Activated T-helper 2 cell treated with anti-CD3 and anti-CD28 coated beads, Interferon-gamma antibody, Interleukin-2, Interleukin-4, amounts not matched to agents 10 μg/mL and 5 μg/mL and 100 μg/mL, durations not matched to agents 14 hours and 24 hours and 36 hours (primary cell): ENCODE measurements around the gene RPN2. TPM values are rescaled to one million over a fixed set of nuclear protein-coding genes. Genes with fewer than 3 reads are reported as not detected.

Experiments
- DNase-seq: peaks from one replicate; pipeline ENCODE4 v3.0.0; 2021; ENCODE audit warnings: low spot score
- H3K27ac Mint-ChIP-seq: one replicate; pipeline ENCODE4 v1.8.0; 2021; ENCODE audit warnings: mixed read lengths
- H3K27me3 Mint-ChIP-seq: one replicate; pipeline ENCODE4 v1.8.0; 2021; ENCODE audit warnings: low read depth, mixed read lengths
- H3K36me3 Mint-ChIP-seq: one replicate; pipeline ENCODE4 v1.8.0; 2021; ENCODE audit warnings: low read depth, mixed read lengths
- H3K4me1 Mint-ChIP-seq: one replicate; pipeline ENCODE4 v1.8.0; 2021; ENCODE audit warnings: low read depth, mixed read lengths
- H3K4me3 Mint-ChIP-seq: one replicate; pipeline ENCODE4 v1.8.0; 2021; ENCODE audit warnings: low read depth, mild to moderate bottlenecking, moderate library complexity, mixed read lengths
- H3K9me3 Mint-ChIP-seq: one replicate; pipeline ENCODE4 v1.8.0; 2021; ENCODE audit warnings: mixed read lengths
- intact Hi-C: fragments of 100-400 bp; cut with micrococcal nuclease; formaldehyde crosslinking; loops from one replicate; pipeline ENCODE4 v1.15.1; 2023
- total RNA-seq: library from RNA; stranded (reverse); gene quantifications from 2 replicates; pipeline ENCODE4 v1.2.3, GENCODE V29; 2022

The RPN2 gene
- total RNA-seq, 1 donor from 2014 or later: 229 TPM

DNA sequence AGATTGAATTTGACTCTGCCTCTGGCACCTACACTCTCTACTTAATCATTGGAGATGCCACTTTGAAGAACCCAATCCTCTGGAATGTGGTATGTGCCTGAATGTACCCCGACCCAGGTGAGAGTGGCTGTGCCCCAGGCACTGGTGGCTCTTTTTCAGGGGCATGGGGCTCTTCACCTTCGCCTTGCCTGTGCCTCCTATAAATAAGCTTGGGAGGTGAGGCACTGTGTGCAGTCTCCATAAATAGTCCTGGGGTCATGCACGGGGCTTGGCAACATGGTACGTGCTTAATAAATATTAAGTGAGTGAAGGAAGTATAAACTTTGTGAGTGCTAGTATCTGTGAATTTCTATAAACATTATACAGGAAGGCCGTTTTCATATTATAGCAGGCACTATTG lies 49.5 kb downstream of the RPN2 start:
- H3K27me3 Mint-ChIP-seq: no peaks in the 10 kb centered on the region
- peaks cover 93% of the 10 kb centered on the region for H3K36me3 Mint-ChIP-seq
- no peaks in the 10 kb centered on the region for H3K9me3 Mint-ChIP-seq
- peaks cover 3% of the 10 kb centered on the region for H3K4me1 Mint-ChIP-seq
- intact Hi-C loops: no loop called here
- H3K4me3 Mint-ChIP-seq: no peak overlapping the region
- DNase-seq: no peak
- no peak overlapping the region for H3K27ac Mint-ChIP-seq

DNA sequence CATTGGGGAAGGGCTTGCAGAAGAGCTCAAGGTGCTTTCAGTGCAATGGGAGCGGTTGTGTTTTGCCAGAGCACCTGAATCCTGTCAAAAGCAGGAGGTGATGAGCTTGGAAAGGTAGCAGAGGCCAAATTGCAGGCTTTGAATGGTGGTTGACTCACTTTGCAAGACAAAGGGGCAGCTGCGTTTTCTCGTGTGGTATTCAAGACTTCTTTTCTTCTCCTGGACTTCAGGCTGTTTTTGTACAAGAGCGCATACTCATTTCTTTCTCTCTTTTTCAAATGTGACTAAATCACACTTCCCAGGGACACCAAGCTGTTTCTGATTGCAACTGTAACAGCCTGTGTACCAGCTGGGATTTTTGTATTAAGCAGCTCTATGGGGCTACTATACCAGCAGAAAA lies 50.2 kb downstream of the RPN2 start:
- Mint-ChIP-seq H3K9me3 (no peaks in the 10 kb centered on the region), H3K4me1 (peaks cover 3% of the 10 kb centered on the region), H3K27ac (no peak overlapping the region), H3K4me3 (no peak overlapping the region), H3K27me3 (no peaks in the 10 kb centered on the region), H3K36me3 (peaks cover 93% of the 10 kb centered on the region)
- no peak for DNase-seq
- intact Hi-C loops: no loop called here

DNA sequence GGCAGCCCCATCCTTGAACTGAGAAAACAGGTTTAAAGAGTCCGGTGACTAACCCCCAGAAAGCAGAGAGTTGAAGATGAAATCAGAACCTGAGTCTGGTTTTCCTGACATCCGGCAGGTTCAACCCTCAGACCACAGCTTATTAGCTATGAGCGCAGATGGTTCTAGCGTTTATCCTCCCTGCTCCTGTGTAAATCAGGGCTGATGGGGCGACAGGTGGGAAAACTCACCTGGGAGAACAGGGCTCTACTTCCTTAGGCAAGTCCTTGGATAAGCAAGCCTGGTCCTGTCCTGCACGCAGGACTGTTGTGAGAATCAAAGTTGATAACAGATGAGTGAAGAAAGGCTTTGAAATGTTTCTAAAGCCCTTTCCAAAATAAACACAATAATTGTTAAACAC lies 51.1 kb downstream of the RPN2 start:
- Mint-ChIP-seq H3K27ac (no peak overlapping the region), H3K27me3 (no peaks in the 10 kb centered on the region), H3K36me3 (peaks cover 93% of the 10 kb centered on the region), H3K4me1 (peaks cover 3% of the 10 kb centered on the region), H3K4me3 (no peak overlapping the region), H3K9me3 (no peaks in the 10 kb centered on the region)
- intact Hi-C loops: no loop called here
- no peak for DNase-seq

DNA sequence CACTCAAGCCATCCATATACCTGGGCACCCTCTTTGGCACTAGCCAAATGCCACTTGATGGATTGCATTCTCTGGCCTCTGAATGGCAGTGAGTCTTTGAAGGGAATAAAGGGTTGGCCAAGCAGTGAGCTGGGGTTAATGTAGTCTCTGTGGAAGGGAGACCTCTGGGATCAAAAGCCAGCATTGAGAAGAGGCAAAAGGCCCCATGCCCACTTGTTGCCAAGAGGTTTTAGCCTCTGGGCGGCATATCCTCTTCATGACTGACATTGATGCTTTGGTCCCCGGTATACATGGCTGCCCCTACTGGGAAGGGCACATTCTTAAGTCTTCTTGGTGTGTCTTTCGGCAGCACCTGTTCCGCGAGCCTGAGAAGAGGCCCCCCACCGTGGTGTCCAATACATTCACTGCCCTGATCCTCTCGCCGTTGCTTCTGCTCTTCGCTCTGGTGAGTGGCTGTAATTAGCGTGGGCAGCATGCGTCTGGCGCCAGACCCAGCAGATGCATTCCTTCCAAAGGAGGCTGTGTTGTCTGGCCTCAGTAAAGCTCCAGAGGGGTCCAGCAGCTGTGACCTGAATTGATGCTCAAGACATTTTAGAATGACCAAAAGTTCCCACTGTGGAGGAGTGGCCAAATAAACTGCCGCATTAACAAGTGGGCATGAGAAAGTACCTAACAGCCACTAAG lies 53.0 kb downstream of the RPN2 start:
- H3K9me3 Mint-ChIP-seq: no peaks in the 10 kb centered on the region
- intact Hi-C loops: no loop called here
- no peak overlapping the region for H3K27ac Mint-ChIP-seq
- H3K27me3 Mint-ChIP-seq: no peaks in the 10 kb centered on the region
- H3K36me3 Mint-ChIP-seq: peaks cover 92% of the 10 kb centered on the region
- H3K4me3 Mint-ChIP-seq: no peak overlapping the region
- no peak for DNase-seq
- H3K4me1 Mint-ChIP-seq: peaks cover 3% of the 10 kb centered on the region

DNA sequence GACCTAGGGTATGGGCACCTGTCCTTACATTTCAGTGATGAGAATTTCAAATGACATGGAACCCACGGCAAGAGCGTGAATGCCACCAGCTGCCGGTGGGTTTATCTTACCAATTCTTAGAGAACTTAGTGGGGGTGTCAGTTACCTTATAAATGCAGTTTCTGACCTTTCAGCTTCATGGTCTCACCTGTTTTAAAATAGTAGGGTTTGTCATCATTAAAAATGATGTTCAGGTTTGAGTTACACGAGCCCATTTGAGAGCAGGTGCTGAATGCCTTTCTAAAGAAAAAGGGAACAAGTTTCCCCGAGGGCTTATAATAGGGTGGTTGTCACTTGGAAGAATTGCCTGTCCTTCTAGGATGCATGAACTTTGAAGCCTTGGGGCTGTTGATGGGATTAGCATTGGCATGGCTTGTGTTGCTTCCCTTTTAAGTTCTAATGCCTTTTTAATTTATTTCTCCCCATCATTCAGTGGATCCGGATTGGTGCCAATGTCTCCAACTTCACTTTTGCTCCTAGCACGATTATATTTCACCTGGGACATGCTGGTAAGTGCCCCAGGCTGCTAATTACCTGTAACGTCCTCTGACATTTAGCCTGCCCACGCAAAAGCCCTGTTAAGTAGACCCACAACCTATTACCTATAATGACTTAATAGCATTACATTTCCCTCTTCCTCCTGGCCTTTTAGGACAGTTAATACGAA lies 54.6 kb downstream of the RPN2 start:
- Mint-ChIP-seq H3K27ac (no peak overlapping the region), H3K4me3 (no peak overlapping the region), H3K9me3 (no peaks in the 10 kb centered on the region), H3K36me3 (peaks cover 86% of the 10 kb centered on the region), H3K4me1 (peaks cover 3% of the 10 kb centered on the region), H3K27me3 (no peaks in the 10 kb centered on the region)
- DNase-seq: no peak
- intact Hi-C loops: no loop called here

DNA sequence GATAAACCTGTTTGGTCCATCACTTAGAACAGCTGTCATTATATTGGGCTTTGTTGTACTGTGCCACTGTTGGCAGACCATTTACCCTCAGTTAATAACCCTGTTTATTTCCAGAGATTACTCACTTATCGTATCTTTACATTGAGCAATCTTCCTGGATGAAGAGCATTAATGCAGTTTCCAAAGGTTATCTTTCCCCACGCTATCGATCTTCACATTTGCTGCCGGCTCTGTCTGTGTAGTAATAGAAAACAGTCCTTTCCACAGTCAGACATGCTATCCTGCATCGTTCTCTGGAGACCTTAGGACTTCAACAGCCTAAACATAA lies 55.1 kb downstream of the RPN2 start:
- Mint-ChIP-seq H3K4me1 (peaks cover under 1% of the 10 kb centered on the region), H3K36me3 (peaks cover 86% of the 10 kb centered on the region), H3K9me3 (no peaks in the 10 kb centered on the region), H3K4me3 (no peak overlapping the region), H3K27me3 (no peaks in the 10 kb centered on the region), H3K27ac (no peak overlapping the region)
- no peak for DNase-seq
- intact Hi-C loops: no loop called here

DNA sequence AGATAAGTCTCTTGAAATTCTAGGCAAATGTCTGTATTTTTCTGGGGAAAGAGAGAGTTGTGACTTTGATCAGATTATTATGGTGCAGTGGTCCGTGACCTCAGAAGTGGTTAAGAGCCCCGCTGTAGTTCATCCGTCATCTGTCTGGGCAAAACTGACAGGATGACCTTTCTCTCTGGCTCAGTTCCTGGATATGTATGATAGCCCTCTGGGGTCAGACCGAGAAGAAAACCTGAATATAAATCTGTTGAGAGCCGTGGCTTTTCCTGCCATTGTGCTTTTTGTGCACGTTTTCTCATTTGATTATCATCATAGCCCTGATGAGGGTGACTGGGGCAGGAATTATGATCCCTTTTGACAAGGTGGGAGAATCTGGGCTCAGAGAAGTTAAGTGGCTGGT lies 55.9 kb downstream of the RPN2 start:
- H3K27ac Mint-ChIP-seq: no peak overlapping the region
- no peak for DNase-seq
- H3K4me1 Mint-ChIP-seq: no peaks in the 10 kb centered on the region
- no peaks in the 10 kb centered on the region for H3K9me3 Mint-ChIP-seq
- no peaks in the 10 kb centered on the region for H3K27me3 Mint-ChIP-seq
- intact Hi-C loops: no loop called here
- peaks cover 86% of the 10 kb centered on the region for H3K36me3 Mint-ChIP-seq
- H3K4me3 Mint-ChIP-seq: no peak overlapping the region

DNA sequence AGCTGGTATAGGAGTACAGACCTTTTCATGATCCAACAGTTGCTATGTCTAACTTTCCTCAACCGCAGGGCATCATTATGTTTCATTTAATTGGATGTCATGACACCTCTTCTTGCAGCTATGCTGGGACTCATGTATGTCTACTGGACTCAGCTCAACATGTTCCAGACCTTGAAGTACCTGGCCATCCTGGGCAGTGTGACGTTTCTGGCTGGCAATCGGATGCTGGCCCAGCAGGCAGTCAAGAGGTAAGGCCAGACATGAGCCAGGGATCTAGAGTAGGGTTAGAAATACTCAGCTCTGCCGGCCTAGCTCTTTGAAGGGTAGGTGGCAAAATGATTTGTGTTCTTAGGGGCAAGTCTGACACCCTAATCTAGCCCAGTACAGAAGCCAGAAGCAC lies 57.3 kb downstream of the RPN2 start:
- intact Hi-C loops: no loop called here
- no peaks in the 10 kb centered on the region for H3K27me3 Mint-ChIP-seq
- peaks cover 85% of the 10 kb centered on the region for H3K36me3 Mint-ChIP-seq
- H3K4me3 Mint-ChIP-seq: no peak overlapping the region
- H3K27ac Mint-ChIP-seq: no peak overlapping the region
- H3K9me3 Mint-ChIP-seq: no peaks in the 10 kb centered on the region
- no peaks in the 10 kb centered on the region for H3K4me1 Mint-ChIP-seq
- no peak for DNase-seq

DNA sequence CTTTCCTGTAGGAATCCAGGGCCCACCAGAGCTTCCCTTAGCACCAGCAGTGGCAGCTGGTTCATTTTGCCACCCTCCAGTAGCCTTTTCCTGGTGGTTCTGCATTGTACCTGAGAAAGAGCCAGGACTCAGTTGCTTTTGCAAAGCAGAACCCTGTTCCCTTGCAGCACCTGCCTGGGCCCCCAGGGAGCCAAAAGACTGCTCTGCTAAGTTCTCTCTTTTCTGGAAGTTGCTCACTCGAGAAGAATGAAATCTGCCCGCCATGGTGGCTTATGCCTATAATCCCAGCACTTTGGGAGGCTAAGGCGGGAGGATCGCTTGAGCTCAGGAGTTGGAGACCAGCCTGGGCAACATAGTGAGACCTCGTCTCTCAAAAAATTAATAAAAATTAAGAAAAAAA lies 58.5 kb downstream of the RPN2 start:
- intact Hi-C loops: no loop called here
- no peak overlapping the region for H3K4me3 Mint-ChIP-seq
- H3K27ac Mint-ChIP-seq: no peak overlapping the region
- no peaks in the 10 kb centered on the region for H3K9me3 Mint-ChIP-seq
- H3K27me3 Mint-ChIP-seq: no peaks in the 10 kb centered on the region
- H3K36me3 Mint-ChIP-seq: peaks cover 85% of the 10 kb centered on the region
- no peaks in the 10 kb centered on the region for H3K4me1 Mint-ChIP-seq
- DNase-seq: no peak

DNA sequence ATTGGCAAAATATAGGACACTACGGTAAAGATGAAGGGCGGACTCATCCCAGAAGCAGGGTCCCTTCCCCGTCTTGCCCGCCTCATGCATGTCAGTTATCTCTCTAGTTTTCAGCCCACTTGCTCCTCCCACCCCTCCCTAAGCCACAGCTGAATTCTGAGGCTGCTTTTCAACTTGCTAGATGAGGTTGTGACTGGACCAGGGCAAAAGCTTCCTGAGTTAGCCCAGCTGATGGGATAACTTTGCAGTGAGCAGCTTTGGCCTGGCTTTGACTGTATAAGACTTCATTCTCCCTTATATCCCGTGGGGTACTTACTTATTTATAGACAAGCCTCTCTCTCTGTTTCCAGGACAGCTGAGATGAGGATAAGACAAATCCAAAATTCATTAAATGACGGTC lies 59.3 kb downstream of the RPN2 start:
- H3K36me3 Mint-ChIP-seq: peaks cover 88% of the 10 kb centered on the region

DNA sequence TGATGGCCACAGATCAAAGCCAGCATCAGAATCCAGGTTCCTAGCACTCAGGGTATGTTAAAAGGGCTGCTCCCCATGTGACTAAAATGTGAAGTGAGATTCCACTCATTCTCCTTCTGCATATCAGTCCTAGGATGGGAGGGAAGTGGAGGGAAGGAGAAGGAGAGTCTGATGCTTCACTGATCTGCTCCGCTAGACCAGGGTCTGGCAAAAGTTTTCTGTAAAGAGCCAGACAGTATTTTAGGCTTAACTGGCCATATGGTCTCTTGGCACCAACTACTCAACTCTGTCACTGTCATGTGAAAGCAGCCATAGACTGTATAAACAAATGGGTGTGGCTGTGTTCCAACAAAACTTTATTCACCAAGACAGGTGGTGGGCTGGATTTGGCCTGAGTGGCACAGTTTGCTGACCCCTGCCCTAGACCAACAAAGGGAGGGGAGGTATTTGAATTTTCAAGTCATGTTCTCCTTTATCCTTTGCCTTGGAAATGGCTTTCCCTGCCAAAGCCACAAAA lies 59.9 kb downstream of the RPN2 start:
- Mint-ChIP-seq H3K36me3 (peaks cover 86% of the 10 kb centered on the region), H3K27ac (no peak overlapping the region), H3K9me3 (no peaks in the 10 kb centered on the region), H3K4me3 (no peak overlapping the region), H3K27me3 (no peaks in the 10 kb centered on the region), H3K4me1 (no peaks in the 10 kb centered on the region)
- no peak for DNase-seq
- intact Hi-C loops: no loop called here

More for the DNA sequence above, 59.3 kb downstream of the RPN2 start:
- Mint-ChIP-seq H3K4me3 (no peak overlapping the region), H3K27me3 (no peaks in the 10 kb centered on the region), H3K9me3 (no peaks in the 10 kb centered on the region), H3K4me1 (no peaks in the 10 kb centered on the region), H3K27ac (no peak overlapping the region)
- DNase-seq: no peak
- intact Hi-C loops: no loop called here

DNA sequence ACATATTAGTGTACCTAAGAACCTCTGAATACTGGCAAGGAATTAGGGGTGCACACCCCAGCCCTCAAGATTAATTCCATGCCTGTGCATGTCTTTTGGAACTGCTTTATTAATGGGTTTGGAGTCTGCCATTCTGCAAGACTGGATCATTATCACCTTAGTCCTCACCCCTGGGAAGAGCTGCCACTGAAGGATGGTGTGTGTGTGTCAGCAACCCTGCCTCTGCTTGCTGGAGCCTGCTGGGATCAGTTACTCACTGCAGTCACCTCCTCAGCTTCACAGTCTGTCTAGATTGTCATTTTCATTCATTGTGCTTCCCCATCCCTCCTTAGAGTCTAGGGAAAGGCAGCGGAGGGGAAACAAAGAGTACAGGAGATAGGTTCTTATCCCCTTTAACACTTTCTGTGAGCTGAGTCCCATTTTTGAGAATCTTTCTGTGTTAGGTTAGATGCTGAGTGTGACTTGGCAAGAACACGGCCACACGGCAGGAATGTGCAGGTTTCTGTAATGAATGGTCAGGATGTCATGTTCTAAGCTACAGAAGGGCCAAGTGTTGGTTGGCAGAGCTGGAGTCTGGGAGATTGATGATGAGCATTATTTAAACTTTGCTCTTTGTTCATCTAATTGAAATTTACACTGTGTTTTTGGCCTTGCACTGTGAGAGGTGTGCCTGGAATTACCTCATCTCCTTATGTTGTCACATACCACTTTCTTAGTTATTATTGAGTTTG lies 61.4 kb downstream of the RPN2 start:
- no peak for DNase-seq
- peaks cover 74% of the 10 kb centered on the region for H3K36me3 Mint-ChIP-seq
- H3K4me3 Mint-ChIP-seq: no peak overlapping the region
- H3K9me3 Mint-ChIP-seq: no peaks in the 10 kb centered on the region
- H3K4me1 Mint-ChIP-seq: no peaks in the 10 kb centered on the region
- H3K27ac Mint-ChIP-seq: no peak overlapping the region
- no peaks in the 10 kb centered on the region for H3K27me3 Mint-ChIP-seq
- intact Hi-C loops: no loop called here

DNA sequence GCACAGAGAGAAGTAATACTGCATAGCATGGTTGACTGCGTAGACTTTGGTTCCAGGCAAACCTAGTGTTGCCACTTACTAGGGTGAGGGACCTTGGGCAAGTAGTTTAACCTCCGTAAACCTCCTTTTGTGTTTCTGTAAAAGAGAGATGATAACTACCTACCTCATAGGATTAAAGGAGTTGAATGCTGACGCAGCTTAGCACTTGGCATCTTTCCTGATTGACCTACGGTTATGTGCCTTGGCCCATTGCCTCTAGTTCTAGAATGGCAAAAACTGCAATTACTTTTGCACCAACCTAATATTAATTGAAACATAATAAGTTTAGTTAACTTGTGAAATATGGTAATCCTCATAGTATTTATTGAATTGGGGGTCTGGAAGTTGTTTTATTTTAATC lies 63.4 kb downstream of the RPN2 start:
- Mint-ChIP-seq H3K4me3 (no peak overlapping the region), H3K27ac (no peak overlapping the region), H3K4me1 (no peaks in the 10 kb centered on the region), H3K9me3 (no peaks in the 10 kb centered on the region), H3K27me3 (no peaks in the 10 kb centered on the region), H3K36me3 (peaks cover 56% of the 10 kb centered on the region)
- intact Hi-C loops: no loop called here
- DNase-seq: no peak
